ENCODE measurements around the gene DGKE.

DNA sequence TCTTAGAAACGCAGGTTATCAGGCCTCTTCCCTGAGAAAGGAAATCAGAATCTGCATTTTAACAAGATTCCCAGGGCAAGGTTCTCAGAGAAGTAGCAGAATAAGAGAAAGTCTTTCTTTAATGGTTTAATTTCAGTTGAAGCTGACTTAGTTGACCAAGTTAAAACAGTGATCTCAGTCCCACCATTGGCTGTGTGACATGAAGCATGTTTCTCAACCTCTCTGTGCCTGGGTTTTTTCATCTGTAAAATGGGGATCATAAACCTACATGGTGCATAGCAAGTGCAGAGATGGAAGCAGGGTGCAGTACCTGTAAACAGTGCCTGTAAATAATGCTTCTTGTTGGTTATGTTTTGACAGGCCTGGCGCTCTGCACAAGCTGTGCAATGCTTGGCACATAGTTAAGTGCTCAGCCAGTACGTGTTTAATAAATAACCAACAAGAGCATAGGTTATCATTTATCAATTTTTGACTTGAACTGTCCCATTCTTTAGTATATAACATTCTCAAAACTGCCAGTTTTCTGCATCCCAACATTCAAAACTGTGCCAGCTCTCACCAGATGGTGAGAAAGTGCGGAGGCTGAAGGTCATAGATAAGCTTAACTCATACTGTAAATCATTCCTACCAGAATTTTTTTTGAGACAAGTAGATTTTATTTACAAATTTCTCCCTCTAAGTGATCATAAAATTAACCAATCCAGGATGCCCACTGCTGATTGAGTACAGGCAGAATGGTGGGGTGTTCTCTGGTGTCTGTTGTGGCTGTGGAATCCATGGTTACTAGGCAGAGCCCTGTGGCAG, 7.1 kb upstream of the DGKE start:
- TF ChIP-seq POLR2A (IDR thresholded peaks at IDR 0.05) = no peak
- TF ChIP-seq, protein P1, sequence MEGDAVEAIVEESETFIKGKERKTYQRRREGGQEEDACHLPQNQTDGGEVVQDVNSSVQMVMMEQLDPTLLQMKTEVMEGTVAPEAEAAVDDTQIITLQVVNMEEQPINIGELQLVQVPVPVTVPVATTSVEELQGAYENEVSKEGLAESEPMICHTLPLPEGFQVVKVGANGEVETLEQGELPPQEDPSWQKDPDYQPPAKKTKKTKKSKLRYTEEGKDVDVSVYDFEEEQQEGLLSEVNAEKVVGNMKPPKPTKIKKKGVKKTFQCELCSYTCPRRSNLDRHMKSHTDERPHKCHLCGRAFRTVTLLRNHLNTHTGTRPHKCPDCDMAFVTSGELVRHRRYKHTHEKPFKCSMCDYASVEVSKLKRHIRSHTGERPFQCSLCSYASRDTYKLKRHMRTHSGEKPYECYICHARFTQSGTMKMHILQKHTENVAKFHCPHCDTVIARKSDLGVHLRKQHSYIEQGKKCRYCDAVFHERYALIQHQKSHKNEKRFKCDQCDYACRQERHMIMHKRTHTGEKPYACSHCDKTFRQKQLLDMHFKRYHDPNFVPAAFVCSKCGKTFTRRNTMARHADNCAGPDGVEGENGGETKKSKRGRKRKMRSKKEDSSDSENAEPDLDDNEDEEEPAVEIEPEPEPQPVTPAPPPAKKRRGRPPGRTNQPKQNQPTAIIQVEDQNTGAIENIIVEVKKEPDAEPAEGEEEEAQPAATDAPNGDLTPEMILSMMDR (IDR thresholded peaks at IDR 0.05) = no peak
